ENCODE results near the gene KDM2B. TPM values are rescaled to one million over a fixed set of nuclear protein-coding genes. Genes with fewer than 3 reads are reported as not detected.

Gene KDM2B
- total and polyA plus RNA-seq, 2 experiments from 2014 or later, result 59.4 to 161 TPM

- peaks cover 34% of the 10 kb centered on the region for H4K20me1 ChIP-seq (replicated peaks; ENCODE audit: insufficient read depth)
- peaks cover 6% of the 10 kb centered on the region; the same call in 1 of the 2 replicates for H3K4me1 ChIP-seq (ENCODE audit: insufficient read depth)
- H3K27me3 ChIP-seq (ENCODE audit: insufficient read depth), result no peaks in the 10 kb centered on the region
- peaks cover 22% of the 10 kb centered on the region for H3K4me1 Mint-ChIP-seq
- H3K36me3 ChIP-seq (ENCODE audit: insufficient read depth), result peaks cover 19% of the 10 kb centered on the region
- peaks cover 9% of the 10 kb centered on the region for H3K27me3 Mint-ChIP-seq (ENCODE audit: insufficient read depth, low read depth, poor library complexity)
- DNase-seq (ENCODE audit: low spot score), result no peak
- no peak overlapping the region for H3K4me3 ChIP-seq
- peak overlapping the region; percentile 76; the same call in 1 of the 2 replicates for H3K27ac ChIP-seq (ENCODE audit: low read depth)
- no peaks in the 10 kb centered on the region for H3K9me3 Mint-ChIP-seq
- ATAC-seq, result no peak; the same call in 2 of the 3 replicates
- H3K4me2 ChIP-seq, result no peak overlapping the region
- no peak overlapping the region for H3K27ac Mint-ChIP-seq
- TF ChIP-seq ZNF462 (CRISPR knock-in tag; IDR thresholded peaks at IDR 0.05) (no peak), ZNF331 (CRISPR knock-in tag; IDR thresholded peaks at IDR 0.05; ENCODE audit: low read depth) (no peak), JUNB (IDR thresholded peaks at IDR 0.05; ENCODE audit: unreplicated experiment) (no peak), EZH2phosphoT487 (IDR thresholded peaks at IDR 0.05; ENCODE audit: unreplicated experiment) (no peak), ZNF114 (CRISPR knock-in tag; IDR thresholded peaks at IDR 0.05) (no peak), POLR2AphosphoS5 (IDR thresholded peaks at IDR 0.05; ENCODE audit: low read depth) (no peak), ETS1 (IDR thresholded peaks at IDR 0.05) (no peak), REST (IDR thresholded peaks at IDR 0.05; ENCODE audit: unreplicated experiment) (no peak), STAT1 (IDR thresholded peaks at IDR 0.05; ENCODE audit: unreplicated experiment) (no peak), EZH2 (IDR thresholded peaks at IDR 0.05; ENCODE audit: low read depth, unreplicated experiment) (no peak), CREB1 (CRISPR knock-in tag; IDR thresholded peaks at IDR 0.05; ENCODE audit: low read depth) (no peak), NANOG (IDR thresholded peaks at IDR 0.05; ENCODE audit: borderline replicate concordance) (no peak)
- TF ChIP-seq, protein P1, sequence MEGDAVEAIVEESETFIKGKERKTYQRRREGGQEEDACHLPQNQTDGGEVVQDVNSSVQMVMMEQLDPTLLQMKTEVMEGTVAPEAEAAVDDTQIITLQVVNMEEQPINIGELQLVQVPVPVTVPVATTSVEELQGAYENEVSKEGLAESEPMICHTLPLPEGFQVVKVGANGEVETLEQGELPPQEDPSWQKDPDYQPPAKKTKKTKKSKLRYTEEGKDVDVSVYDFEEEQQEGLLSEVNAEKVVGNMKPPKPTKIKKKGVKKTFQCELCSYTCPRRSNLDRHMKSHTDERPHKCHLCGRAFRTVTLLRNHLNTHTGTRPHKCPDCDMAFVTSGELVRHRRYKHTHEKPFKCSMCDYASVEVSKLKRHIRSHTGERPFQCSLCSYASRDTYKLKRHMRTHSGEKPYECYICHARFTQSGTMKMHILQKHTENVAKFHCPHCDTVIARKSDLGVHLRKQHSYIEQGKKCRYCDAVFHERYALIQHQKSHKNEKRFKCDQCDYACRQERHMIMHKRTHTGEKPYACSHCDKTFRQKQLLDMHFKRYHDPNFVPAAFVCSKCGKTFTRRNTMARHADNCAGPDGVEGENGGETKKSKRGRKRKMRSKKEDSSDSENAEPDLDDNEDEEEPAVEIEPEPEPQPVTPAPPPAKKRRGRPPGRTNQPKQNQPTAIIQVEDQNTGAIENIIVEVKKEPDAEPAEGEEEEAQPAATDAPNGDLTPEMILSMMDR (conservative IDR thresholded peaks at IDR 0.05; ENCODE audit: low read depth in 2 of 2), result no peak
- H3K4me3 Mint-ChIP-seq, result no peak overlapping the region
- H2AFZ ChIP-seq, result no peak overlapping the region
- no peaks in the 10 kb centered on the region for H3K9me2 ChIP-seq (ENCODE audit: insufficient read depth)
- H3K36me3 Mint-ChIP-seq (ENCODE audit: low read depth), result peaks cover 75% of the 10 kb centered on the region
- 0 out of 2 replicates have a peak, but pooled peaks cover 10% of the 10 kb centered on the region for H3F3A ChIP-seq (replicated peaks; ENCODE audit: low read depth)
- H3K79me2 ChIP-seq (replicated peaks; ENCODE audit: insufficient read depth), result peaks cover 93% of the 10 kb centered on the region
These were observed 18.3 kb downstream of the KDM2B start for GRCh38 chr12:121562488-121562887.

Data from GM23338 (cell line).